NCI-H526 treated with DMSO at 0.1 percent for 48 hours (cell line): Measurements from ENCODE around the gene NR2F1-AS1.

Experiments used
- DNase-seq: peaks from one replicate; lab custom pipeline; 2025; lab: John Stamatoyannopoulos, UW

The NR2F1-AS1 gene

GRCh38 chr5:93384026-93384425 lies 197.0 kb downstream of the NR2F1-AS1 start:
- DNase-seq: no peak

- DNase-seq: no peak
These were observed 198.7 kb downstream of the NR2F1-AS1 start for GRCh38 chr5:93382188-93382825.

- no peak for DNase-seq
These were observed 200.0 kb downstream of the NR2F1-AS1 start for GRCh38 chr5:93381057-93381456.

GRCh38 chr5:93378073-93378472 lies 202.9 kb downstream of the NR2F1-AS1 start:
- DNase-seq: no peak

GRCh38 chr5:93371893-93372292 lies 209.1 kb downstream of the NR2F1-AS1 start:
- no peak for DNase-seq

- DNase-seq: no peak
These were observed 216.6 kb downstream of the NR2F1-AS1 start for GRCh38 chr5:93364378-93364777.

- DNase-seq: no peak
These were observed 220.5 kb downstream of the NR2F1-AS1 start for GRCh38 chr5:93360436-93361088.

GRCh38 chr5:93359960-93360305 lies 221.1 kb downstream of the NR2F1-AS1 start:
- no peak for DNase-seq
